Measurements from ENCODE around the gene KCNJ9.

GRCh38 chr1:160136121-160136925 lies 55.0 kb downstream of the KCNJ9 start:
- TF ChIP-seq, protein P1, sequence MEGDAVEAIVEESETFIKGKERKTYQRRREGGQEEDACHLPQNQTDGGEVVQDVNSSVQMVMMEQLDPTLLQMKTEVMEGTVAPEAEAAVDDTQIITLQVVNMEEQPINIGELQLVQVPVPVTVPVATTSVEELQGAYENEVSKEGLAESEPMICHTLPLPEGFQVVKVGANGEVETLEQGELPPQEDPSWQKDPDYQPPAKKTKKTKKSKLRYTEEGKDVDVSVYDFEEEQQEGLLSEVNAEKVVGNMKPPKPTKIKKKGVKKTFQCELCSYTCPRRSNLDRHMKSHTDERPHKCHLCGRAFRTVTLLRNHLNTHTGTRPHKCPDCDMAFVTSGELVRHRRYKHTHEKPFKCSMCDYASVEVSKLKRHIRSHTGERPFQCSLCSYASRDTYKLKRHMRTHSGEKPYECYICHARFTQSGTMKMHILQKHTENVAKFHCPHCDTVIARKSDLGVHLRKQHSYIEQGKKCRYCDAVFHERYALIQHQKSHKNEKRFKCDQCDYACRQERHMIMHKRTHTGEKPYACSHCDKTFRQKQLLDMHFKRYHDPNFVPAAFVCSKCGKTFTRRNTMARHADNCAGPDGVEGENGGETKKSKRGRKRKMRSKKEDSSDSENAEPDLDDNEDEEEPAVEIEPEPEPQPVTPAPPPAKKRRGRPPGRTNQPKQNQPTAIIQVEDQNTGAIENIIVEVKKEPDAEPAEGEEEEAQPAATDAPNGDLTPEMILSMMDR (IDR thresholded peaks at IDR 0.05; ENCODE audit: poor library complexity, severe bottlenecking) = no peak
- TF ChIP-seq REST (IDR thresholded peaks at IDR 0.05; ENCODE audit: borderline replicate concordance) (no peak), EP300 (conservative IDR thresholded peaks at IDR 0.05; ENCODE audit: poor library complexity, severe bottlenecking) (no peak)

Data from neural cell (in vitro differentiated cells).